Skeletal muscle cell (primary cell): ENCODE data around the gene GARIN5B.

ENCODE experiments used
- DNase-seq: peaks from one replicate; pipeline ENCODE4 v3.0.0-alpha.2; 2010; ENCODE audit warnings: low read depth
- H3K4me3 ChIP-seq: 2 replicates; pipeline ENCODE4 v1.5.1; 2011; ENCODE audit warnings: low read depth, mild to moderate bottlenecking, control low read depth, low read length, moderate library complexity

The GARIN5B gene

GRCh38 chr19:55373306-55373992, 10.4 kb upstream of the GARIN5B start:
- no peak overlapping the region for H3K4me3 ChIP-seq
- no peak for DNase-seq

- peak; percentile 55 for DNase-seq
- no peak overlapping the region for H3K4me3 ChIP-seq
Observed at GRCh38 chr19:55372316-55373081, 9.4 kb upstream of the GARIN5B start.

- H3K4me3 ChIP-seq = peak within 1 kb of the TSS; percentile 67
- DNase-seq = no peak
Observed at GRCh38 chr19:55370305-55370988, 7.4 kb upstream of the GARIN5B start, which contains the start of gene IL11. Gene IL11, minus strand, starts transcription at chr19:55370463. Its CDS starts 153 bp downstream, at chr19:55370310.

- no peak for DNase-seq
- H3K4me3 ChIP-seq = peak overlapping the region; percentile 67
Observed at GRCh38 chr19:55369653-55370304, 6.7 kb upstream of the GARIN5B start.

- H3K4me3 ChIP-seq = peak overlapping the region; percentile 67
- DNase-seq = no peak
Observed at GRCh38 chr19:55368701-55369563, 5.9 kb upstream of the GARIN5B start.

- peak overlapping the region; percentile 67 for H3K4me3 ChIP-seq
- no peak for DNase-seq
Observed at GRCh38 chr19:55368106-55368505, 5.0 kb upstream of the GARIN5B start.

- no peak overlapping the region for H3K4me3 ChIP-seq
- DNase-seq = no peak
Observed at GRCh38 chr19:55366790-55367189, 3.7 kb upstream of the GARIN5B start.

GRCh38 chr19:55365964-55366363, 2.9 kb upstream of the GARIN5B start:
- no peak overlapping the region for H3K4me3 ChIP-seq
- DNase-seq = no peak

GRCh38 chr19:55365245-55365644, 2.2 kb upstream of the GARIN5B start:
- H3K4me3 ChIP-seq = no peak overlapping the region
- no peak for DNase-seq

- H3K4me3 ChIP-seq = no peak overlapping the region
- DNase-seq = no peak
Observed at GRCh38 chr19:55362174-55362989, 678 bp downstream of the GARIN5B start.

GRCh38 chr19:55360902-55361301, 2.2 kb downstream of the GARIN5B start:
- no peak for DNase-seq
- no peak overlapping the region for H3K4me3 ChIP-seq

- DNase-seq = no peak
- no peak overlapping the region for H3K4me3 ChIP-seq
Observed at GRCh38 chr19:55358943-55359908, 3.8 kb downstream of the GARIN5B start.

- H3K4me3 ChIP-seq = no peak overlapping the region
- DNase-seq = no peak
Observed at GRCh38 chr19:55358493-55358892, 4.6 kb downstream of the GARIN5B start.

GRCh38 chr19:55355213-55355821, 7.7 kb downstream of the GARIN5B start:
- no peak overlapping the region for H3K4me3 ChIP-seq

GRCh38 chr19:55354698-55355212, 8.3 kb downstream of the GARIN5B start, which contains the start of gene COX6B2:
Gene COX6B2, minus strand, starts transcription at chr19:55354719. Its CDS starts 198 bp downstream, at chr19:55354521.
- H3K4me3 ChIP-seq = peak within 1 kb of the TSS; percentile 55

More at GRCh38 chr19:55355213-55355821, 7.7 kb downstream of the GARIN5B start:
- no peak for DNase-seq

More at GRCh38 chr19:55354698-55355212, 8.3 kb downstream of the GARIN5B start, which contains the start of gene COX6B2:
- DNase-seq = no peak
